DMS53 (cell line): Measurements from ENCODE around the gene PRDM12.

Experiments
- DNase-seq: peaks from one replicate; lab custom pipeline; 2025; lab: John Stamatoyannopoulos, UW

PRDM12 gene

DNA sequence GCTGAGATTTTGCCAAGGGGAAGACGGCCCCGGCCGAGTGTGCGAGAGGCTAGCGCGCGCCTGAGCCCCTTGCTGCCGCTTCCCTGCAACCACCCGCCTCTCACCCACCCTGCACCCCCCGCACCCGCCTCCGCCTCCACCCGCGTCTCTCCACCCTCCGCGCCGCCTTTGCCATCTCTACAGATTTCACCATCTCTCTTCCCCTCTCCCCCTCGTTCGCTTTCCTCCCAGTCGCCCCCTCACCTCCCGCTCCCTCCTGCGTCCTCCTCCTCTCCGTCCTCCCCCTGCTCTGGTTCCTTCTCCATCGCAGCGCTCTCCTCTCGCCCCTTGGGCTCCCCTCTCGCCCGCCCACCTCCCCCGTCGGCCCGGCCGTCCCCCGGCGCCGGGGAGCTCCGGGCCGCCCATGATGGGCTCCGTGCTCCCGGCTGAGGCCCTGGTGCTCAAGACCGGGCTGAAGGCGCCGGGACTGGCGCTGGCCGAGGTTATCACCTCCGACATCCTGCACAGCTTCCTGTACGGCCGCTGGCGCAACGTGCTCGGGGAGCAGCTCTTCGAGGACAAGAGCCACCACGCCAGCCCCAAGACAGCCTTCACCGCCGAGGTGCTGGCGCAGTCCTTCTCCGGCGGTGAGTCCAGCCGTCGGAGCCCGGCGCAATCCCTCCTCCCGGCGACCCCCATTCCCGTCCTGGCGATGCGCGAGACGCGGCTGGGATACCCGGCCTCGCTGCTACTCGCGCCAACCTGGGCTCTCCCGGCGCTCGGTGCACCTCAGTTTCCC, at the start of gene PRDM12:
Gene PRDM12, plus strand, starts transcription at position 344 of the 778 bp plus-strand sequence. Its CDS starts 60 bp downstream, at position 404.
- DNase-seq = peak; percentile 64

DNA sequence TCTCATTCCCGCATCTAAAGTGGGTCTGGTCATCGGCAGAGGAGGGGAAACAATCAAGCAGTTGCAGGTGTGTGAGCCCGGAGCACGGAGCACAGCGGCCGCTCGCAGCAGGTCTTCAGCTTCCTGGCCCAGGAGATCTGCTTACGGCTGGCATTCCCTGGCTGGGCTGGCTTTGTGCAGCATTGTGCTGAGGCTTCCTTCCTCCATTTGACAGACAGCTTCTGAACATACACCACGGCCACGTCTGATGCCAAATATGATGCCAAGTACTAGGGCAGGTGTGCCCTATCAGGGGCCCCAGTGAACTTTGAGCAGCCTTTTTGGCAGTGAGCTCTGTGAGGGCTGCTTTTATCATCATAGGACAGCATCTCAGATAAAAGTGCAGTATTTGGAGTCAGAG, 47.9 kb upstream of the PRDM12 start:
- no peak for DNase-seq

DNA sequence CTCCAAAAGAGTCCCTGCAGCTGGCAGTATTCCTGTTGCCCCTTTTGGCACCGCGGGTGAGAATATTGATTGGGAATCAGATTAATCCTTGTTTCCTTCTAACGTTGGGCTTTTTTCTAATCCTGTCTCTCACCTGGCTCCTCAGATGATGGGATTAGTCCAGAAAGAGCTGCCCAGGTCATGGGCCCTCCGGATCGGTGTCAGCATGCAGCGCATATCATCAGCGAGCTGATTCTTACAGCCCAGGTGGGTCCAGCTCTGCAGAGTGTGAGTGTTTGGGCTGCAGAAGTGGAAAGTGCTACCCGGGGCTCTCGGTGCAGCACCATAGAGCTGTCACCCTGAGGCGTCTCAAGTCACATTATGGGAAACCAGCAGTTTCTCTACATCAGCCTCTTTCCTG, 40.9 kb upstream of the PRDM12 start:
- no peak for DNase-seq

DNA sequence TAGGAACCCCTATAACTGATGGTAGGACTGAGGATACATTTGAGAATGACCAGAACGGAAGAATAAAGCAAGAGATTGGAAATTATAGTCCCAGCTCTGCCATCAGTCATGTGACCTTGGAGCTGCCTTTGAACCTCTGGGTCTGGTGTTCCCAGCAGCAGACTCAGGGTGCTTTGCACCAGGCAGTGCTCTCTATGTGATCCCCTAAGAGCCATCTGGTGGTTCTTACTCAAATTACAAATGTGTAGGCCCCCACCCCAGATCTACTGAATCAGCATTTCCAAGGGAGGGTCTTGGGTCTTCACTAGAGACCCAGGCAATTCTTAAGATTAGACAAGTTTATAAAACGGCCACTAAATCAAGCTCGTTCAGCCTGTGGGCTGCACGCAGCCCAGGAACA, 40.2 kb upstream of the PRDM12 start:
- DNase-seq = no peak

DNA sequence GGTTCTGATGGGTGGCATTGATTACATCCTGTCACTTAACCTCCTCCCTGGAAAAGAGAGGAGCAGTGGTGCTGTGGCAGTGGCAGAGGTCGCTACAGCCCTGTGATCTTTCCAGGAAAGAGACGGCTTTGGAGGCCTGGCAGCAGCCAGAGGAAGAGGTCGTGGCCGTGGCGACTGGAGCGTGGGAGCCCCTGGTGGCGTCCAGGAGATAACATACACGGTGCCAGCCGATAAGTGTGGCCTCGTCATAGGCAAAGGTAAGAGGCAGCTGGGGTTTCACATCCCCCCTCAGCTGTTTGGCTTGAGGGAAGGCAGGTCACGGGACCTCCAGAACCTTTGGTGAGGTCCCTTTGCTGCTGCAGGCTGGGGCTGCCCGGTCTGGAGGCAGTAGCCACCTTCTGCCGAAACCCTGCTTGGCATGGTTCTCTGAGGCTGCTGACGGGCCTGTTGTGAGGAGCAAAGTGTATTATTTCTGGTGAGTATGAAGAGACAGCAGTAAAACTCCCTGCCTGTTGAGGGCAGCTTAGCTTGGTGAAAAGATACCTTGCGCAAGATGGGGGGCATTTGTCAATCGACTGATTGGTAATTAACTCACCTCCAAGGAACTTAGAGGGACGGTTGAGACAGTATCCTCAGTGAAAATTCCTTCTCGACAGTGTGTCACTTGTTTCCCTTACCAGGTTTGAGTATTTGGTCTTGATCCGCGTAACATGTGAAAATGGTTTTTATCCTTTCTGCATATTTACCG, 38.0 kb upstream of the PRDM12 start:
- DNase-seq = no peak

DNA sequence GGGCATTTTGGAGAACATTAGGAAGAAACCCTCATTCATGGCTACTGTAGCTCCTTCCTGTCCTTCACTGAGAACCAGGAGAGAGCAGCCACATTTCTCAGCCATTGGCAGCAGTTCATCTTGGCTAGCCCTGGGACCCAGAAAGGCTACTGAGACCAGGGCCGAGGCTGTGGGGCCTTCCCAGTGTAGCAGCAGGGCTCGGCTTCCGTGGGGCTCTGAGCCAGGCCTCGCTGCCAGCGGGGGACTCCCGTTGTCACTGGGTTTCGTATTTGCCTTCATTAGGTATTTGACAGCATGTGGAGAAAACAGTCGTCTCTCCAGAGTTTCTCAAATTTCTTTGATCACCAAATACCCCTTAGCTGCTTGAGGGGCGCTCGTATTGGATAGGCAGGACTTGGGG, 37.3 kb upstream of the PRDM12 start:
- no peak for DNase-seq

DNA sequence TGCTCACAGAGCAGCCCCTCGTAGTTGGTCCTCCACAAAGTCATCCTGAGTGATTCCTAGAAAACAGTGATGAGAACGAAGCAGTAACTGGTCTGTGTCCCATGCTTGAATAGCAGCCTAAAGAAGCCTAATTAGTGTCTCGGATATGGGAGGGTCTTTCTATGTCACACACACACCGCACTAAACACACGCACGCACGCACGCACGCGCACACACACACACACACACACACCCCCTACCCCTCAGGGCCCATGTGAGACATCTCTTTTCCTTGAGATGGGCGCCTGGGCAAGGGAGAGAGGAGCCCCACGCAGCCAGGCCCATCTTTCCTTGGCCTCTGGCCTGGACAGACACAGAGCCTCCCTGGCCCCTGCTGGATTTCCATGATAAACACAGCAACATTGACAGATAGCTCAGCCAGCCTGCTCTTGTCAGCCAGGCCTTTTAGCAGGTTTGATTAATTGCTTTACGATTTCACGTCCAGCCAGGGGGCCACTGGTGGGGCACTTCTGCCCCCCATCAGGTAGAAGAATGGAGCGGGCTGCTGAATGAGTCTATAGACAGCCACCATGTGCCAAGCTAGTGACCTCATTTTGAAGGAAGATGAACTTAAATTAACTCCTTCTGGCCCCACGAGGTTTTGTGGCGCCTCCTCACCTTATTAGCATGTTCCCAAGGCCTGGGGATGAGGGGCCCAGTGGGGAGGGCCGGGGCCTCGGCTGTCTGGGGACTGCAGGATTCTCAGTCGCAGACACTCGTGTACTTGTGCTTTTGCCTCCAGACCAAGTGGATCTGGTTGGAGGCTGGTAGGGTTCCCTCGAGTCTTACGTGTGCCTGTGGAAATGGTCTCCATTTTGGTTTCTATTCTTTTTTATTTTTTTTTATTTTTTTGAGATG, 36.2 kb upstream of the PRDM12 start:
- no peak for DNase-seq

DNA sequence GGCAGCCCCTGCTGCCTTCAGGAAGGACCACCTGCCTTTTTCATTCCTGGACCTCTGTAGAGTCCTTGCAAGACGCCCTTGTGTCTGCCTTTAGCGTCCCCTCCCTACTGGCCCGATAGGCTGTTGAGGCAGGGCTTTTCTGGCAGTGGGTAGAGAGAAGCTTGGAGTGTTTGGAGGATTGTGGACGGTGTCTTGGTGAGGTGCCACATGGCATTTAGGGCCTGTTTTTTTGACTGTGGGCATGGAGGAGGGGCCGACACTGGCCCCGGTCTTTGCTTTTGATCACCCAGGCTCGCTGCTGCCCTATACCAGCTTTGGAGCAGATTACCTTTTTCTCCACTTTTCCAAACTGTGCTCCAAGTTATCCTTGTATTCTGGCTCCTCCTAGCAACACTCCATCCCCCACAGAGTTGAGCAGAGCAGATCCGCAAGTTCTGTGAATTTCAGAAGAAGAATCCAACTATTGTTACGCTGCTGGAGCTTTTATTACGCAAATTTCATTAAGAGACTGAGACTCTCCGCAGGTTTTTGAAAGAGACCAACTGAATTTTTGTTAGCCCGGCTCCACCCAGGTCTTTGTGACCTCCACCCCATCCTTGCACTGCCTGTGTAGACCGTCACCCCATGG, 34.8 kb upstream of the PRDM12 start:
- no peak for DNase-seq

DNA sequence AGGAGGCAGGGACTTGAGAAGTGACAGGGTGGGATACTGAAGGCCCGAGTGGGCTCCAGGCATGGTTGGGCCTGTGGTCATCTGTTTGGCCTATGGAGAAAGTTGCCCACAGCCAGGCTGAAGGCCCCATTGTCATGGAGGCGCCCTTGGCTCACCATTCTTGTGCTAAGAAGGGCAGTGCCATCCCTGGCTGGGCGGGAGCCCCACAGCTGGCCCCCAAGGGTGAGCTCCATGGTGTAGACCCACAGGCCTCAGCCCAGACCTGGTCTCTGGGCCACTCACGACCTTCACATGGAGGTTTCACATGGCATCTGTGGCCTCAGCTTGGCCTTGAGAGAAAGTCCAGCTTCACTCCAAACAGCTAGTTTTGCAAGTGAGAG, 34.3 kb upstream of the PRDM12 start:
- DNase-seq = no peak

DNA sequence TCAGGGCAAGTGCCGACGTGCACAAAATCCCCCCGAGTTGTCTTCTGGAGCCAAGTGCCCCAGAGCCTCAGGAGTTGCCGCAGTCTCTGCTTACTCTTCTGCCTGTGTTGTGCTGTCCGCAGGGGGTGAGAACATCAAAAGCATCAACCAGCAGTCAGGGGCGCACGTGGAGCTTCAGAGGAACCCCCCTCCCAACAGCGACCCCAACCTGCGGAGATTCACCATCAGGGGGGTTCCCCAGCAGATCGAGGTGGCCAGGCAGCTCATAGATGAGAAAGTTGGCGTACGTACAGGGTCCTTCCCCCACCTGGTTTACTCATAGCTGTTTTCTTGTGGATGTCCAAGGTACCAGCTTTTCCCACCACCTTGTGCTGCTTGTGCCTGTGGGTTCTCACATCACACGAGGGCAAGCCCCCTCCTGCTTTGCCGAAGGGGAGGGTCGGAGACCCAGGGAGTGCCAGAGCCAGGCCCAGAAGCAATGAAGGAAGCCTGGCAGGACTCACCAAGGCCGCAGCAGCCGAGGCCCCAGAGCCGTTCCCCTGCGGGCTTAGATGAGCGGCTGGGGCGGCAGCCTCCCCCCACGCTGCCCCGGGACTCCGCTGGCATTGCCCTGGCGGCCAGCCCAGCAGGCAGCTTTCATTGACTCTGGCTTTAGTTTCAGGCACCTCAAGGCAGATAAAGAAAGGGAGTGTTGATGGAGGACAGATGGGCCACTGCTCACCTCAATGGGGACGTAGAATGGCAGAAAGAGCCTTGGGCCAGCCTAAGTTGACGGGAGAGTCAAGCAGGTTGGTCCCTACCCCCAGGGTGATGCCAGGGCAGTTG, 33.7 kb upstream of the PRDM12 start:
- DNase-seq = no peak

DNA sequence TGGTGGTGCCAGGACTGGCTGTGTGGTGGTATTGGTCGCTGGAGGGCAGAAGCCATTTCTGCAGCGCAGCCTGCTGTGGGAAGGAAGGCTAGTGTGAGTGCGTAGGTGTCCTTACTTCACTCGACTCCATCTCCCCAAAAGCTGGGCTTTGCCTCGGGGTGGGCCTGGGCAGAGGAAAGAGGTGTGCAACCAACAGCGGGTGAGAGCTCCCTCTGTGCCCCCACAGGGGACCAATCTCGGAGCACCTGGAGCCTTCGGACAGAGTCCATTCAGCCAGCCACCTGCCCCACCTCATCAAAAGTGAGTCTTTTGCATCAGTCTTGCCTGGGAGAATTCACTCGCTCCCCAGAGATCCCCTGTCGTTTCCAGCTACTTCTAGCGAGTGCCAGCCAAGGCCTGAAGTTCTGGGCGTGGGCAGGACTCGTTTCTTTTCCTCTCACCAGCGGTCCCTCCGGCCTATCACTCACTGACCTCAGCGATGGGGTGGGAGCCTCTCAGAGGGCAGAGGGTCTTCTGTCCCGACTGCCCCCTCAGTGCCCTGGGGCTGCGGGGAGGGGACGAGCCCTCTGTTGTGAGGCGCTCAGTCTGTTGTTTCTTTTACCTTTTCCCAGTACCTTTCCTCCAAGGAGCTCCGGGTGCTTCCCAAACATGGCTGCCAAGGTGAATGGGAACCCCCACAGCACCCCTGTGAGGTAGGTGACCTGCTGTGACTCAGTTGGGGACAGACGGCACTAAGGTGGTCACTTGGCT, 32.9 kb upstream of the PRDM12 start:
- DNase-seq = no peak

DNA sequence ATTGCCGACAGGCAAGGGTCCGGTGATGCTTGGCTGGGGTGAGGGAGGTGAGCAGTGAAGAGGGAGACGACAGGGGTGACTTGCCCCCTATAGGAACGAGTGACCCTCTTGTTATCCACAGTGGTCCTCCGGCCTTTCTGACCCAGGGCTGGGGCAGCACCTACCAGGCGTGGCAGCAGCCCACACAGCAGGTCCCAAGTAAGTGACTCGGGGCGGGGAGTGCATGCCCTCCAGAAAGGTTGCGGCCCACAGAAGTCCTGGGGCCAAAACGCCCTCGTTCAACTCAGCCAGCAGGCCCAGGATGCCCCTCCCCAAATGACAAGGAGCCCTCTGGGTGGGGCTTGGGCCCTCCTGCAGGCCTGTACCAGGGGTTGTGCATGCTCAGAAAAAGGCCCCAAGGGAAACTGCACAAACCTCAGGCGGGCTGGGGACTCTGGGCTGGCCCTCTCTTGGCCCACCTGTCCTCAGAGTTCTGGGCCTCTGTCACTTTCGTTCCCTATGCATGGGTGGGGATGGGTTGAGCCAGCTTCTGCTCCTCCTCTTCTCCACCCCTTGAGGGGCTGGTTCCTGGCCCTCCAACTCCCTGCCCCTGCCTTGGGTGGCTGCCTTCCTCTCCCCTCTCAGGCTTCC, 32.2 kb upstream of the PRDM12 start:
- DNase-seq = no peak

DNA sequence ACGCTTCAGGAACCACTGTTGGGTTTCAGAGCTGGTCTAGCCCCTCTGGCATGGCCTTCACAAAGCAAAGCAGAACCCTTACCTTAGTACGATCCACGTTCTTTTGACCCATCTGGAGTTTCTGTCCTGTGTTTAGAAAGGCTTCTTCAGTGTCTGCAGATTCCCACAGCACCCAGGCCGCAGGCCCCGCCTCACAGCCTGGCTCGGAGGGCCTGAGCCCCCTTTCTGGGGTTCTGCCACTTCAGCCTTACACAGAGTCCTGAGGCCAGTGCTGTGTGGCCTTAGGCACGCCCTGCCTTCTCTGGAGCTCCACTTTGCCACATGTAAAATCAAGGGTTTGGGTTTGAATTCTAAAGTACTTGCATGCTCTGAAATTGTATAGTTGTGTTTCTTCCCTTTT, 31.6 kb upstream of the PRDM12 start:
- no peak for DNase-seq

DNA sequence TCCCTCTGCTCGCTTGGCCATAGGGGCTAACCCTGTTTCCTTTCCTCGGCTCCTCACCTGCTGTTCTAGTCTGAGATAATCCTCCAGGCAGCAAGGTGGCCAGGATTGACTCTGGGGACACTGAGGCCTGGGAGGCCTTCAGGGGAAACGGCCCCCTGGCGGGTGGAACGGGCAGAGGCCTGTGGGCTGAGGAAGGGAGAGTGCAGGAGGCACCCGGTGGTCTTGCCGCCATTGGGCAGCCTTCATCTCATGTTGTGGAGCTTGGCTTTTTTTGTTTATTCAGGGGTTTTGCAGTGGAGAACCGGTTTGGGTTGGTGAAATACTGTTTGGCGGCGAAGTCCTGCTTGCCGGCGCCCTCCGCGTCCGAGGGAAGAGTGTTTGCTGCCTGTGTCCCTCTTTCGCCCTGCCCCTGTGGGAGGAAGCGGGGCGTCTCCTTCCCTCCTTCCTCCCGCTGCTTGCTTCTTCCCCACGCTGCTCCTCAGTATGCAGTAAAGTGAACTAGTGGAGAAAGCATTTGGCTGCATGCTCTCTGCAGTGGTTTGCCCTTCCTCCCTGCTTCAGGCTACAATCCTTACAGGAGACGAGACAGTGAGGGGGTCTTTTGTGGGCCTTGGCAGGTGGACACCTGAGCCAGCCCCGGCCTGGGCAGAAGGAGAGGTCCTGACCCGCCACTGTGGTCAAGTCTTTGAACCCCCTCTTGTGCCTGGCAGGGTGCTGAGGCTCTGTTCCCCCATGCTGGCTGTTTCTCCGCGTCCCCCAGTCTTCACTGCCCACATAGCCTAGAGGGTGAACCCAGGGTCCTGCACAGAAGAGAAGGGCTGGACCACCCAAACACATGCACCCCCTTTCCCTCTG, 30.8 kb upstream of the PRDM12 start:
- no peak for DNase-seq

DNA sequence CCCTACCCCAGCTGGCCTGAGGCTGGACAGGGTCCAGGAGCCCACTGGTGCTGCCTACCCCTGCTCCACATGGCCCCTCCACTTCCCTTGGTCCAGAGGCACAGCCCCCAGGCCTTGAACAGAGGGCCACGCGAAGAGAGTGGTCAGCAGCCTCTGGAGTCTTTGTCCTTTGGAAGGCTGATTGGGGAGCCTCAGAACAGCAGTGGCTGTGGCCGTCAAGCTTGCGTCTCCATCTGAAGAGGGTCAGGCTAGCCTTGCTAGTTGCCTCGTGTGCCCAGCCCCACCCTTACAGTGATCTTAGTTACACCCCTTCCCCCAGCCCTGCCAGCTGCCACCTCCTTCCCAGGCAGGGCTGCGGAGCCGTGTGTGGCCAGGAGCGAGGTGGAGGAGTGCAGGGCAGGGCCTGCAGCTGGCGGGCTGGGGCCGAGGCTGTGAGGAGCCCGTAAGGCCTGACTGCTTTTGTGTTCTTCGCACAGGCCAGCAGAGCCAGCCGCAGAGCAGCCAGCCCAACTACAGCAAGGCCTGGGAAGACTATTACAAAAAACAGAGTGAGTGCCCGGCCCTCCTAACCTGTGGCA, 30.1 kb upstream of the PRDM12 start:
- DNase-seq = no peak

DNA sequence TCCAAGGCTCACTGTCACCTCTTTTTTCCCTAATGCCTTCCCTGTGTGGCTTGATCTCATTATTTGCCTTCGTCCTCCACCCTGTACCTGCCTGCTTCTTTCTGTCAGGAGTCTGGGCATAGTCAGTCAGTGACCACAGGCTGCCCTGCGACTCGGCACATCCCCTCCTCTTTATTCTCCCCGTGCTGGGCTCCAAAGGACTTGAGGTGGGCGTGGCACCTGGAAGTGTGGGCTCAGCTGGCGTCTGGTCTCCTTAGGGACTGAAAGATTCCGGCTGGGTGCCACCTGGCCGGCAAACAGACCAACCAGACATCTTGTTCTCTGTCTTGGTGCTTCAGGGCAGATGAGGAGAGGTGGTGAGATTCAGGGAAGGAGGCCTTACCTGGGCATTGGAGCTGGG, 29.6 kb upstream of the PRDM12 start:
- DNase-seq = no peak

DNA sequence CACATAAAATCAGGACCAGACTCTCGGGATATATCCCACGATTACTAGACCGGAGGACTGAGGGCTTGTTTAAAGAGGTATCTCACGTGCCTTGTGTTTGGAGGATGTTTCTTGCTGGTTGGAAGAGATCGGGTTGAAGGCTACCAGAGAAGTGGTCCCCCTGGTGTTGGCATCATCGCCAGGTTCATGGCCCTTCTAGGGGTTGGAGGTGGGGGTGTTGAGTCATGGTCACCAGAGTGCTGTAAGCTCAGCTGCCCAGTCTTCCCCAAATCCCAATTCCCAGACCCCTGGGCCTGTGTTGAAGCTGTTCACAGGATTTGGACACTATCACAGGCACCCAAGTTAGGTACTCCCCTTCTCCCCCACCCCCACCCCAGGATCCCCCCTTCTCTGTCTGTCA, 29.1 kb upstream of the PRDM12 start:
- no peak for DNase-seq
